Lower lobe of right lung (tissue), 2 donors: ENCODE results near the gene GPATCH2. TPM values are rescaled to one million over a fixed set of nuclear protein-coding genes. Genes with fewer than 3 reads are reported as not detected.

Experiments used
- ATAC-seq, 2 donors: fragments of 200-7000 bp; cut with Tn5 transposase; one replicate each; pipeline ENCODE4 v1.9.1; 2020 to 2022; ENCODE audit warnings: mild to moderate bottlenecking in 2 of 2, moderate library complexity in 2 of 2
- DNase-seq: peaks from one replicate; pipeline ENCODE4 v3.0.0-alpha.2; 2020
- H3K27ac ChIP-seq: fragments of 200-600 bp; one replicate; pipeline ENCODE4 v1.8.0; 2022
- H3K27me3 ChIP-seq: fragments of 200-600 bp; one replicate; pipeline ENCODE4 v1.8.0; 2022; ENCODE audit warnings: low read depth
- H3K36me3 ChIP-seq: fragments of 200-600 bp; one replicate; pipeline ENCODE4 v1.8.0; 2022; ENCODE audit warnings: mild to moderate bottlenecking
- H3K4me1 ChIP-seq: fragments of 200-600 bp; one replicate; pipeline ENCODE4 v1.8.0; 2022
- H3K4me3 ChIP-seq: fragments of 200-600 bp; one replicate; pipeline ENCODE4 v1.8.0; 2022; ENCODE audit warnings: mild to moderate bottlenecking
- H3K9me3 ChIP-seq: fragments of 200-600 bp; one replicate; pipeline ENCODE4 v1.8.0; 2022
- CTCF ChIP-seq: fragments of 200-600 bp; IDR thresholded peaks from one replicate; pipeline ENCODE4 v1.8.0; 2022; ENCODE audit warnings: antibody characterized with exemption, mild to moderate bottlenecking
- intact Hi-C: fragments of 100-400 bp; cut with DNase I; formaldehyde crosslinking; loops from one replicate; pipeline ENCODE4 v1.11.0; 2022
- total RNA-seq: library from RNA; stranded (reverse); fragmentation: NEBNext Ultra II Directional; extraction: Animal tissue kit (Norgen Biotek cat#: 25700); gene quantifications from one replicate; pipeline ENCODE4 v1.2.1, GENCODE V29; 2021
- donor health status: DM: no; HTN: yes; CAD: no; lungs with severe emphysema.

The GPATCH2 gene
- total RNA-seq, 1 donor from 2014 or later, result 12.4 TPM

DNA sequence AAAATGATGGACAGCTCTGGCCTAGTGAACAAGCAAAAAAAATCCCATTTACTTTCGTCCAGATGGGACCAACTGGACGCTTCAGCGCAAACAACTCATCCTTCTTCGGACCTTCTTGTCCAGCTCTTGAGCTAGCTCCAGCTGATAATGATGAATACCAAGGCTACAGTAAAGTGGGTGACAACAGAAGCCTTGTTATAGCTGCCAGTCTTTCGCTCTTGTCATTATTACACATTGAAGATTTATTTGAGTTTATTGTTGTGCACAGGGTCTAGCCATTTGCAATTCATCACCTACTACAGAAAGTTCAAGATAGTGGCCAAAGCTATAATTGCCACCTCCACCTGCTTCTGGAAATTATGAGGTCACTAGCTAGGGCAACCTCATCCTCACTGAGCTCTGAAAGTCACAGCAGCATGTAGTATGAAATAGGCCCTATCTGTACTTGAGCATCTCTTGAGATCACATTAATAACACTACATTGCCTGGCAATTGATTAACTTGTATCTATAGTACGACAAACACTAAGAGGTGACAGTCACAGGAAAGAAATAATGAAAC is 76.9 kb downstream of the GPATCH2 start:
- Histone ChIP-seq H3K27ac (no peak overlapping the region), H3K36me3 (no peaks in the 10 kb centered on the region), H3K4me3 (no peak overlapping the region), H3K9me3 (no peaks in the 10 kb centered on the region), H3K27me3 (no peaks in the 10 kb centered on the region), H3K4me1 (no peaks in the 10 kb centered on the region)
- no peak for TF ChIP-seq CTCF
- intact Hi-C loops, result no loop called here
- no peak for ATAC-seq
- no peak for DNase-seq

DNA sequence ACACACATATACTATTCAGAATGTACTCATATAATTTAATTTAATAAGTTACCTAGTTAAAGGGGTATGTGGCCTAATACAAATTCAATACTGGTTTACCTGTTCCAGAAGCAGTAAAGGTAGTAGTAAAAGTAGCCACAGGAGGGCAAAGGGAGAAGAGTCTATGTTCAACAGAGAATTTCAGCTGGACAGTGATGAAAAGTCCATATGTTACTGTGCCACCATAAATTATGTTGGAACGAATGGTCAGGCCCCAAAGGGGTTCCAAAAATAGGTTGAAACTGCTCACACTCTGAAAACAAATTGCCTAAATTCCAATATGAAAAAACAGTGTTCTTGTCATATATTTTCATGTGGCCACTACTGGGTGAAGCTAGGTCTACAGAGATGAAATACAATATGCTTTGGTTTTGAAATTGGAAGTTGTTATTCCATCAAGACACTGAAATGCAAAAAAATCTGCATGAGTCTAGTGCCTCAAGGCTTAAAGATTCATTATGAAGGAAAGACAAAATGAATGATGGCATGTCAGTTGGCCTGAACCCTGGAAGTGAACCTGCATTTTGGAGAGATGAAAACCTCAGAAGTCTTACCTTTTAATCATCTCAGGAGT is 78.4 kb downstream of the GPATCH2 start:
- no peaks in the 10 kb centered on the region for H3K27me3 ChIP-seq
- DNase-seq (no peak), ATAC-seq (no peak)
- H3K36me3 ChIP-seq, result no peaks in the 10 kb centered on the region
- H3K9me3 ChIP-seq, result no peaks in the 10 kb centered on the region
- no peak for TF ChIP-seq CTCF
- no peak overlapping the region for H3K4me3 ChIP-seq
- no peak overlapping the region for H3K27ac ChIP-seq
- no peaks in the 10 kb centered on the region for H3K4me1 ChIP-seq
- intact Hi-C loops, result no loop called here

- H3K4me3 ChIP-seq, result no peak overlapping the region
- H3K36me3 ChIP-seq, result no peaks in the 10 kb centered on the region
- intact Hi-C loops, result no loop called here
- H3K9me3 ChIP-seq, result no peaks in the 10 kb centered on the region
- H3K27me3 ChIP-seq, result no peaks in the 10 kb centered on the region
- no peak for DNase-seq
- no peak for TF ChIP-seq CTCF
- no peak for ATAC-seq
- no peaks in the 10 kb centered on the region for H3K4me1 ChIP-seq
- no peak overlapping the region for H3K27ac ChIP-seq
These were observed 88.1 kb downstream of the GPATCH2 start for GRCh38 chr1:217542837-217543236.

DNA sequence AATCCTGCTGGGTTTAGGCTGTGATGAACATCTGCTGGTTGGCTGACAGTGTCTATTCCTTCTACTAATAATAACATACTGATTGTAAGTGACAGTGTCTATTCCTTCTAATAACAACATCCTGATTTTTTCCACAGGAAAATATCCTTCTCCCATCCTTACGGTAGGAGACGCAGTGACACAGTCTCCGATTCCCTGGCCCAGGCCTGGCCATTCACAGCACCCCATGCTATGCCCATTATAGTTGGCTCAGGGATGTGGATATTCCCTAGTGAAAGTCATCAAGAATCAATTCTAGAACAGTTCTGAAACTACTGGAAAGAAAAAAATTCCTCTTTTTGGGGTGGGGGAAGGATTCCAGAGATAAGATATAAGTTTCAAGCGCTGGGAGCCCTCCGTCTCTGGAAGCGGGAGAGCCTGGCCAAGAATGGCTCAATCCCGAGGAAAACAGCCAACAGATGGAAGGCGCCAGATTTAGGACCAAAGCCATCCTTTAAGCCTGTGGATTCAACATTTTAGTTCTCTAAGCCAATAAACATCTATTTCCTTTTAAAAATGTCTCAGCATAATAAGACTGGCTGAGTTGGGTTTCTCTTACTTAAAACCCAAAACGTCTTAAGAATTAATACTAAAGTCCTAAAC is 88.6 kb downstream of the GPATCH2 start:
- Histone ChIP-seq H3K27ac (no peak overlapping the region), H3K4me1 (no peaks in the 10 kb centered on the region), H3K36me3 (no peaks in the 10 kb centered on the region), H3K9me3 (no peaks in the 10 kb centered on the region), H3K4me3 (no peak overlapping the region), H3K27me3 (no peaks in the 10 kb centered on the region)
- DNase-seq, result no peak
- intact Hi-C loops, result no loop called here
- no peak for TF ChIP-seq CTCF
- no peak for ATAC-seq

DNA sequence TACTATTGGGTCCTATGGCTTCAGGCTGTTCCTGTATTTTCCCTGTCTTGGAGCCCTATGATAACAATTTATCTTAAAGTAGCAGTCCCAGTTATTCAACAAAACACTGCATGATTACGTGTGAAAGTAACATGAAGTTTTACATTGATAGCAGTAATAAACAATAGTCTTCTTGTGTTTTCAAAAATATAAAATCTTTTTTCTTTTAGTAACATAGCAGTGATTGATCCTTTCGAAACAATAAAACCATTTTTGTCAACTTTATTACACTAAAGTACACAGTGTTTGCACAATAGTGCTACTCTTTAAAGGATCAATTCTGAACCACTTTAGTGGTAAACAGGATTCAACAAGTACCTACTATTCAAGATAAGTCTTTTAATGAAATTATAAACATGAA is 90.6 kb downstream of the GPATCH2 start:
- Histone ChIP-seq H3K4me3 (no peak overlapping the region), H3K4me1 (no peaks in the 10 kb centered on the region), H3K27ac (no peak overlapping the region), H3K36me3 (no peaks in the 10 kb centered on the region), H3K9me3 (no peaks in the 10 kb centered on the region), H3K27me3 (no peaks in the 10 kb centered on the region)
- no peak for TF ChIP-seq CTCF
- intact Hi-C loops, result no loop called here
- DNase-seq (no peak), ATAC-seq (no peak)
